SK-N-SH (cell line): Measurements from ENCODE around the gene SARDH.

Experiments used
- EZH2phosphoT487 ChIP-seq: fragments of 200-600 bp; sonication (generic); IDR thresholded peaks from 2 replicates; pipeline ENCODE4 v1.6.1; 2017; ENCODE audit warnings: low read depth, mixed run types, mild to moderate bottlenecking, antibody characterized with exemption, moderate library complexity, borderline replicate concordance
- NRF1 ChIP-seq: IDR thresholded peaks from 2 replicates; pipeline ENCODE4 v1.6.1; 2012; ENCODE audit warnings: low read depth, mild to moderate bottlenecking, low read length
- RAD21 ChIP-seq: IDR thresholded peaks from 2 replicates; pipeline ENCODE4 v1.6.1; 2012; ENCODE audit warnings: mild to moderate bottlenecking, low read length
- TAF1 ChIP-seq: IDR thresholded peaks from 2 replicates; pipeline ENCODE4 v1.6.1; 2012; ENCODE audit warnings: low read depth, mild to moderate bottlenecking, low read length, moderate library complexity, borderline replicate concordance
- TF ChIP-seq, protein P1 (sequence below): fragments of 200-600 bp; sonication (generic); IDR thresholded peaks from 2 replicates; pipeline ENCODE4 v1.6.1; 2017; ENCODE audit warnings: antibody characterized with exemption, mild to moderate bottlenecking, moderate library complexity
- TF ChIP-seq, protein P2 (sequence below): IDR thresholded peaks from 2 replicates; pipeline ENCODE4 v1.6.1; 2012; ENCODE audit warnings: mild to moderate bottlenecking, low read depth, low read length, moderate library complexity
- TF ChIP-seq, protein P3 (sequence below): fragments of 150-350 bp; IDR thresholded peaks from 2 replicates; pipeline ENCODE4 v1.6.1; 2017; ENCODE audit warnings: antibody characterized with exemption, low read length, low read depth, borderline replicate concordance
- TF ChIP-seq, protein P4 (sequence below): fragments of 150-350 bp; IDR thresholded peaks from 2 replicates; pipeline ENCODE4 v1.6.1; 2016; ENCODE audit warnings: mild to moderate bottlenecking, low read depth, low read length

DNA sequence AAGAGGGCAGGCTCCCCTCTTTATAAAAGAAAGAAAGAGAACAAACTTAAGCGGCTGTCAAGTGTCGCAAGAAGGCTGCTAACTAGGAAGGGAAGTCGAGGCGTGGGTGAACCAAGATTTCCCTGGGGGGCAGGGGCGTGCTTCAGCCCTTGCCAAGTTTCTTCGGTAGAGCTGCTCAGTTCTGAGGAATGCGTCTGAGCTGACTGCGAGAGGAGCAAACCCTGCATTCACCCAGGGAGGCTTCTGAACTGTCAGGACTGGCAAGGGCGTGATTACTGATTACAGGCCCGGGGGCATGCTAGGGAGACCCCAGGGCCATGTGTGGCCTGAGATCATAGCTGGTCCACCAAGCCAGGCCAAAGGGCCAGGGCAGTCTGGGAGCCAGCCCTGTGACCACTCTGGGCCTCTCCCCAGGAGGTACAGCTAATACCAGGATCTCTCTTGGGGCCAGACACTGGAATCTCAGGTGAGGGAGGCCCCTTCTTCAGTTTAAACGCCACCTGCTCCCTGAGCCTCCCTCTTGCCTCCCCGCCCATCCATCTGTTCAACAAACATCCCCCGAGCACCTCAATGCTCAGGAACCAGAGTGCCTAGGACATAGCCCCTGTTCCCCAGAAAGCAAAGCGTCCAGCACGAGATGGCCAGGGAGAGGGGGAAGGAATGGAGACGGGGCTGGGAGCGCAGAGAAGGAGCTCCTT lies 30.9 kb downstream of the SARDH start:
- TF ChIP-seq, protein P1, sequence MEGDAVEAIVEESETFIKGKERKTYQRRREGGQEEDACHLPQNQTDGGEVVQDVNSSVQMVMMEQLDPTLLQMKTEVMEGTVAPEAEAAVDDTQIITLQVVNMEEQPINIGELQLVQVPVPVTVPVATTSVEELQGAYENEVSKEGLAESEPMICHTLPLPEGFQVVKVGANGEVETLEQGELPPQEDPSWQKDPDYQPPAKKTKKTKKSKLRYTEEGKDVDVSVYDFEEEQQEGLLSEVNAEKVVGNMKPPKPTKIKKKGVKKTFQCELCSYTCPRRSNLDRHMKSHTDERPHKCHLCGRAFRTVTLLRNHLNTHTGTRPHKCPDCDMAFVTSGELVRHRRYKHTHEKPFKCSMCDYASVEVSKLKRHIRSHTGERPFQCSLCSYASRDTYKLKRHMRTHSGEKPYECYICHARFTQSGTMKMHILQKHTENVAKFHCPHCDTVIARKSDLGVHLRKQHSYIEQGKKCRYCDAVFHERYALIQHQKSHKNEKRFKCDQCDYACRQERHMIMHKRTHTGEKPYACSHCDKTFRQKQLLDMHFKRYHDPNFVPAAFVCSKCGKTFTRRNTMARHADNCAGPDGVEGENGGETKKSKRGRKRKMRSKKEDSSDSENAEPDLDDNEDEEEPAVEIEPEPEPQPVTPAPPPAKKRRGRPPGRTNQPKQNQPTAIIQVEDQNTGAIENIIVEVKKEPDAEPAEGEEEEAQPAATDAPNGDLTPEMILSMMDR: no peak
- TF ChIP-seq RAD21 (no peak), NRF1 (no peak), TAF1 (no peak), EZH2phosphoT487 (no peak)
- TF ChIP-seq, protein P2, sequence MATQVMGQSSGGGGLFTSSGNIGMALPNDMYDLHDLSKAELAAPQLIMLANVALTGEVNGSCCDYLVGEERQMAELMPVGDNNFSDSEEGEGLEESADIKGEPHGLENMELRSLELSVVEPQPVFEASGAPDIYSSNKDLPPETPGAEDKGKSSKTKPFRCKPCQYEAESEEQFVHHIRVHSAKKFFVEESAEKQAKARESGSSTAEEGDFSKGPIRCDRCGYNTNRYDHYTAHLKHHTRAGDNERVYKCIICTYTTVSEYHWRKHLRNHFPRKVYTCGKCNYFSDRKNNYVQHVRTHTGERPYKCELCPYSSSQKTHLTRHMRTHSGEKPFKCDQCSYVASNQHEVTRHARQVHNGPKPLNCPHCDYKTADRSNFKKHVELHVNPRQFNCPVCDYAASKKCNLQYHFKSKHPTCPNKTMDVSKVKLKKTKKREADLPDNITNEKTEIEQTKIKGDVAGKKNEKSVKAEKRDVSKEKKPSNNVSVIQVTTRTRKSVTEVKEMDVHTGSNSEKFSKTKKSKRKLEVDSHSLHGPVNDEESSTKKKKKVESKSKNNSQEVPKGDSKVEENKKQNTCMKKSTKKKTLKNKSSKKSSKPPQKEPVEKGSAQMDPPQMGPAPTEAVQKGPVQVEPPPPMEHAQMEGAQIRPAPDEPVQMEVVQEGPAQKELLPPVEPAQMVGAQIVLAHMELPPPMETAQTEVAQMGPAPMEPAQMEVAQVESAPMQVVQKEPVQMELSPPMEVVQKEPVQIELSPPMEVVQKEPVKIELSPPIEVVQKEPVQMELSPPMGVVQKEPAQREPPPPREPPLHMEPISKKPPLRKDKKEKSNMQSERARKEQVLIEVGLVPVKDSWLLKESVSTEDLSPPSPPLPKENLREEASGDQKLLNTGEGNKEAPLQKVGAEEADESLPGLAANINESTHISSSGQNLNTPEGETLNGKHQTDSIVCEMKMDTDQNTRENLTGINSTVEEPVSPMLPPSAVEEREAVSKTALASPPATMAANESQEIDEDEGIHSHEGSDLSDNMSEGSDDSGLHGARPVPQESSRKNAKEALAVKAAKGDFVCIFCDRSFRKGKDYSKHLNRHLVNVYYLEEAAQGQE: no peak
- TF ChIP-seq, protein P3, sequence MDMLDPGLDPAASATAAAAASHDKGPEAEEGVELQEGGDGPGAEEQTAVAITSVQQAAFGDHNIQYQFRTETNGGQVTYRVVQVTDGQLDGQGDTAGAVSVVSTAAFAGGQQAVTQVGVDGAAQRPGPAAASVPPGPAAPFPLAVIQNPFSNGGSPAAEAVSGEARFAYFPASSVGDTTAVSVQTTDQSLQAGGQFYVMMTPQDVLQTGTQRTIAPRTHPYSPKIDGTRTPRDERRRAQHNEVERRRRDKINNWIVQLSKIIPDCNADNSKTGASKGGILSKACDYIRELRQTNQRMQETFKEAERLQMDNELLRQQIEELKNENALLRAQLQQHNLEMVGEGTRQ: no peak
- TF ChIP-seq, protein P4, sequence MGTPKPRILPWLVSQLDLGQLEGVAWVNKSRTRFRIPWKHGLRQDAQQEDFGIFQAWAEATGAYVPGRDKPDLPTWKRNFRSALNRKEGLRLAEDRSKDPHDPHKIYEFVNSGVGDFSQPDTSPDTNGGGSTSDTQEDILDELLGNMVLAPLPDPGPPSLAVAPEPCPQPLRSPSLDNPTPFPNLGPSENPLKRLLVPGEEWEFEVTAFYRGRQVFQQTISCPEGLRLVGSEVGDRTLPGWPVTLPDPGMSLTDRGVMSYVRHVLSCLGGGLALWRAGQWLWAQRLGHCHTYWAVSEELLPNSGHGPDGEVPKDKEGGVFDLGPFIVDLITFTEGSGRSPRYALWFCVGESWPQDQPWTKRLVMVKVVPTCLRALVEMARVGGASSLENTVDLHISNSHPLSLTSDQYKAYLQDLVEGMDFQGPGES: no peak
